Duodenal mucosa (tissue), 2 donors: ENCODE data around the gene TOMM22.
"Not testable (repeated sequence)": the region's sequence is repeated elsewhere in the genome, so short reads cannot be mapped to it uniquely, and the experiment has no call there.

Experiments used
- H3K27ac ChIP-seq: one replicate; pipeline ENCODE4 v1.7.0; 2013; ENCODE audit warnings: low read depth, low read length
- H3K27me3 ChIP-seq, 2 donors: one replicate each; pipeline ENCODE4 v1.7.0; 2013; ENCODE audit warnings: low read length in 2 of 2, control low read depth in 1 of 2; ENCODE audit not compliant: insufficient read depth in 2 of 2, control insufficient read depth in 1 of 2
- H3K36me3 ChIP-seq, 2 donors: one replicate each; pipeline ENCODE4 v1.7.0; 2013; ENCODE audit warnings: low read length in 2 of 2, control low read depth in 1 of 2; ENCODE audit not compliant: insufficient read depth in 2 of 2, control insufficient read depth in 1 of 2
- H3K4me1 ChIP-seq, 2 donors: one replicate each; pipeline ENCODE4 v1.7.0; 2013; ENCODE audit warnings: low read length in 2 of 2, control low read depth in 1 of 2; ENCODE audit not compliant: insufficient read depth in 2 of 2, control insufficient read depth in 1 of 2
- H3K4me3 ChIP-seq, 2 donors: one replicate each; pipeline ENCODE4 v1.7.0; 2013; ENCODE audit warnings: low read length in 2 of 2, low read depth in 1 of 2
- H3K9ac ChIP-seq, 2 donors: one replicate each; pipeline ENCODE4 v1.7.0; 2013; ENCODE audit warnings: low read length in 2 of 2, low read depth in 1 of 2
- H3K9me3 ChIP-seq, 2 donors: one replicate each; pipeline ENCODE4 v1.7.0; 2013; ENCODE audit warnings: low read length in 2 of 2, control low read depth in 1 of 2; ENCODE audit not compliant: control insufficient read depth in 1 of 2

Gene TOMM22

DNA sequence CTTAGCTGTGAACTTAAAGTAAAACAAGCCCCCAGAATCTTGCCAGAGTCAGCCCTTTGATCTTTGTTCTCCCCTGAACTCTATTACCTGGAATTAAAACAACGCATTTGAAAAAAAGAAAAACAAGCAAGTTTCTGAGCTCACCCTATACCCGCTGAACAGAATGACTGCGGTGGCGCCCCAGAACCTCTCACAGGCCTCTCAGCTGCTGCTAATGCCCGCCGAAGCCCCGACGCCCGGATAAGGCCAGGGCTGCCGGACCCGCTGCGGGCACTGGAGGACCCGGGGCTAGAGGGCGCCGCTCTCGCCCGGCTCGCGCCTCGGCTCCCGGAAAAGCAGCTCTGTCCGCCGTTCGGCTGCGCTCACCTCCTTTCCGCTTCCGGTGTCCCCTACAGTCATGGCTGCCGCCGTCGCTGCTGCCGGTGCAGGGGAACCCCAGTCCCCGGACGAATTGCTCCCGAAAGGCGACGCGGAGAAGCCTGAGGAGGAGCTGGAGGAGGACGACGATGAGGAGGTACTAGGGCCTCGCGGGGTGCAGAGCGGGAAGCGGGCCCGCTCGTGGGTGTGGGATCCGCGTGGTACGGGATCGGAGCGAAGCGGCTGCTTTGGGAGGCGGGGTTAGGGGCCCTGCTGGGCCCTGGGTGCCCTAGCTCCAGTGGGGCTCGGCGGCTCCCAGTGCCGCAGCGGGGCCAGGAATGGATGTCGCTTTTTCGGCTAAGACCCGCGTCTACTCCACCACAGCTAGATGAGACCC is at the start of gene TOMM22:
Gene TOMM22 (plus strand): TSS at position 376 of the 754 bp plus-strand sequence. CDS start 22 bp downstream, at position 398.
- peaks cover 12 to 34% of the 10 kb centered on the region in 2 donors for H3K36me3 ChIP-seq
- no peaks in the 10 kb centered on the region for H3K9me3 ChIP-seq
- H3K4me3 ChIP-seq = peak within 1 kb of the TSS; percentile 97 to 98
- H3K27ac ChIP-seq = peak within 1 kb of the TSS; percentile 28
- peaks cover 8 to 9% of the 10 kb centered on the region in 2 donors for H3K4me1 ChIP-seq
- no peaks in the 10 kb centered on the region for H3K27me3 ChIP-seq
- H3K9ac ChIP-seq = peak within 1 kb of the TSS; percentile 89 to 98

DNA sequence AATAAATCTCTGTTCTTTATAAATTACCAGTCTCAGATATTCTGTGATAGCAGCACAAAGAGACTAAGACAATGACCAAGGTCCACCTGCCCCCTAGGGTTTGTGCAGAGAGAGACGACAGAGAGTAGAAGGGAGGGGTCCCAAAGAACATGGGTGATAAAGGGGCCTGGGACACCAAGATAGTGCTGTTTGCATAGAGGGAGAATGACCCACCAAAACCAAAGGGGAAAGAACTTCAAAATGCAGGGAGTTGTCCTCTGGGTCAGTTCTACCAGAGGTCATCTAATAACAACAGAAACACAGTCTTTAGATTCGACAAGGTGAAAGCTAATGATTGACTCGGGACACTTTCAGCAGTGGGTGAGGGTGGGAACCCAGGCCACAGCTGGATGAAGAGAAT is 49.2 kb upstream of the TOMM22 start:
- H3K27me3 ChIP-seq = no peaks in the 10 kb centered on the region
- H3K36me3 ChIP-seq = no peaks in the 10 kb centered on the region
- H3K9me3 ChIP-seq = no peaks in the 10 kb centered on the region
- H3K27ac ChIP-seq = no peak overlapping the region
- H3K4me1 ChIP-seq = no peaks in the 10 kb centered on the region
- H3K9ac ChIP-seq = no peak overlapping the region
- no peak overlapping the region for H3K4me3 ChIP-seq

DNA sequence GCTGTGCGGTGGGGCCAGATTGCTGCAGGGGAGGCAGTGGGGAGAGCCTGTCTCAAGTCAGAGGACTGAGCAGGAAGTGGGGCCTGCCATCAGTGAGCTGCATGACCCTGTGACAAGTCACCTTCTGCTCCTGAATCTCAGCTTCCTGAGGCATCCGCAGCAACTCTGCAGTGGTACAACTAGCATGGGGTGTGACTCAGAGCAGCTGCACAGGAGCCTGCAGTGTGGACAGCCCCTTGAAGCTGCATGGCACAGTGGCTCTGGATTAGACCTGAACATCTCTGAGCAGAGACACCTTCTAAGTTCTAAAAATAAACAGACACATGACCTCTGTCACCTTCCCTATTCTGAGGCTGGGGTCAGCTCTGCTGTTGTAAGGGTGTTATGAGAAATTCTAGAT is 43.5 kb upstream of the TOMM22 start:
- no peak overlapping the region for H3K4me3 ChIP-seq
- H3K27me3 ChIP-seq = no peaks in the 10 kb centered on the region
- H3K27ac ChIP-seq = no peak overlapping the region
- no peaks in the 10 kb centered on the region for H3K9me3 ChIP-seq
- H3K36me3 ChIP-seq = no peaks in the 10 kb centered on the region
- no peaks in the 10 kb centered on the region for H3K4me1 ChIP-seq
- H3K9ac ChIP-seq = no peak overlapping the region

DNA sequence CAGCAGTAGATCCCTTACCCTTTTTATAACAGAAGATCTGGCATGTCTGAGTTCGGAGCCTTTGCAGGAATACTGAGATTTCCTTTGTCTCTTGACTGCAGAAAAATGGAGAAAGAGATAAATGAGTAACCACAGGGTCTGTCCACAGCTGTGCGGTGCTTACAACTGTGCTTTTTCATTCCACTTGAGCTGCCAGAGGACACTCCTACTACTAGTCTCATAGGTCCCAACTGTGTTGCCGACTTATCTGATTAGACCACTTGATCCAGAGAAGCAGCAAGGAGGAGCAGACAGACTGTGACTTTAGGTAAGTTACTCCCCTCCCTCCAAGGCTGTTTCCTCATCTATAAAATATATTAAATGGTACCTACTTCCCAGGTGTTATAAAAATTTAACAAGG is 43.0 kb upstream of the TOMM22 start:
- H3K9me3 ChIP-seq = no peaks in the 10 kb centered on the region
- no peaks in the 10 kb centered on the region for H3K36me3 ChIP-seq
- no peak overlapping the region for H3K4me3 ChIP-seq
- no peaks in the 10 kb centered on the region for H3K4me1 ChIP-seq
- no peaks in the 10 kb centered on the region for H3K27me3 ChIP-seq
- no peak overlapping the region for H3K9ac ChIP-seq
- no peak overlapping the region for H3K27ac ChIP-seq

DNA sequence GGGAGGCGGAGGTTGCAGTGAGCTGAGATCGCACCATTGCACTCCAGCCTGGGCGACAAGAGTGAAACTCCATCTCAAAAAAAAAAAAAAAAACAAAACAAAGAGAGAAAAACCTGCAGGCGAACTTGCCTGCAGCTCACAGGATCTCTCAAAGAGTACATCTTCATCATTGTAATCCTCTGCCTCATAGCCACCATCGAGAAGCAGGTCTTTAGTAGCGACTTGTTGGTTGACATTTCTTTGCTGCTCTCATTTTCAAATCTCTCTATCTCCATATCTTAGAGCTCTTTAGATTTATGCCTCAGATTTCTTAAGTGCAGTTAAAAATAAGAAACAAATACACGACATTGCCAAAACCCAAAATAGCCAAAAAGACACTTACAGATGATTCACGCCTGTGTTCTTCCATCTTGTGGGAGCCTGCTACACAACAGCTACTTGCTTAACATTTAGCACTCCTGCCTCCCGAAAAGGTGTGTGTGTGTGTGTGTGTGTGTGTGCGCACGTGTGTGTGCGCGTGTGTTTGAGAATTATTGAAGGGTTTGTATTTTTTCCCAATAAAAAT is 40.2 kb upstream of the TOMM22 start:
- no peak overlapping the region for H3K27ac ChIP-seq

DNA sequence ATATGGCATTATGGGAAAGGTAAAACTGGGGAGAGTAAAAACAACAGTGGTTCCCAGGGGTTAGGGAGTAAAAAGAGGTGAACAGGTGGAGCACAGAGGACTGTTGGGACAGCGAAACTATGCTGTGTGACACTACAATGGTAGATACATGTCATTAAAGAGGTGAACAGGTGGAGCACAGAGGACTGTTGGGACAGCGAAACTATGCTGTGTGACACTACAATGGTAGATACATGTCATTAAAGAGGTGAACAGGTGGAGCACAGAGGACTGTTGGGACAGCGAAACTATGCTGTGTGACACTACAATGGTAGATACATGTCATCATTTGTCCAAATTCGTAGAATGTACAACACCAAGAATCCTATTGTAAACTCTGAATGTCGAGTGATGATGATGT is 37.5 kb upstream of the TOMM22 start:
- not testable (repeated sequence) for H3K9me3 ChIP-seq, H3K27ac ChIP-seq, H3K9ac ChIP-seq, H3K4me3 ChIP-seq, H3K27me3 ChIP-seq, H3K4me1 ChIP-seq, H3K36me3 ChIP-seq

More for the DNA sequence above, 40.2 kb upstream of the TOMM22 start:
- H3K4me1 ChIP-seq = no peaks in the 10 kb centered on the region
- H3K9me3 ChIP-seq = no peaks in the 10 kb centered on the region
- H3K9ac ChIP-seq = no peak overlapping the region
- H3K4me3 ChIP-seq = no peak overlapping the region
- H3K36me3 ChIP-seq = no peaks in the 10 kb centered on the region
- H3K27me3 ChIP-seq = no peaks in the 10 kb centered on the region

DNA sequence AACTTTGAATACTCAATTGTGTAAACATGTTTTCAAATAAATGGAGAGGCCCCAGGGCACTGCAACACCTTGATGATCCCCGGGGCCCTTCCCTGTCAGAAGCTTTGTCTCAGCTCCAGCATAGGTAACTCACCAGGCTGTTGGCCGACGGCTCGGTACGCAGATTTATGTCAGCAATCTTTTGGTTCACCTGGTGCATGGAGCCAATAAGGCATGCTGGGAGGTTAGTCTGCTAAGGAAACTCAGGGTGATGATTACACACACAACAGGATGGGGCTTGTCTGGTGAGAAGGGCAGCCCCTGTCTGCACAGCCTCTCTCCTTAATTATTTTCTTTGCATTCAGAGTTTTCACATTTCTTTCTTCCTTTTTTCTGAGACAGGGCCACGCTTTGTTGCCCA is 36.3 kb upstream of the TOMM22 start:
- Histone ChIP-seq H3K4me1 (no peaks in the 10 kb centered on the region), H3K36me3 (no peaks in the 10 kb centered on the region), H3K27ac (no peak overlapping the region), H3K9ac (no peak overlapping the region), H3K4me3 (no peak overlapping the region), H3K9me3 (no peaks in the 10 kb centered on the region), H3K27me3 (no peaks in the 10 kb centered on the region)

DNA sequence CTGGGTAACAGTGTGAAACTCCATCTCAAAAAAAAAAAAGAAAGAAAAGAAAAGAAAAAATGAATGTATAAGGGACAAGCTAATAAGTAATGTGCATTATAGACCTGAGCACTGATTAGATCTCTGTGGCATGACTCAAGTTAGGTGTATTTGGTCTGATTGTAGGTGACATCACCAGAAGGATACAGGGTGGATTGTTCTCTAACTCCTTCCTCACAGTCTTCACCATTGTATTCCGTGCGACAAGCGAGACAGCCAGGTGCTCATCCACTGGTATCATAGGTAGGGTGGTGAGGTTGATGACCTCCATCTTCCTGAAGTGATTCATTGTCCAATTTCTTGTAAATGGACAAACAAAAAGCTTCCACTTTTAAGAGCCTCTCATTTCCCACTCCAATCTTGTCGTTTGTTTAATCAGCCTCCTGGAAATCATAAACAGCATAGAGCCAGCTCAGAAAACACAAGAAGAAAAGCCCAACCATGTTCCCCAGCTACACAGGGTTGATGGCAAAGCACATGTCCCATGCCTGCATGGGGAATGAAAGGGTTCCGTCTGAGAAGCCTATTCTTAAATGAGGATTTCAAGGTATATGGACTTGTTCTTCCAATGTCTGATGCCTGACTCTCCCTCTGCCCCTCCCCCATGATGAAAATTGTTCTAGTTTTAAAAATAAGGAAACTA is 31.8 kb upstream of the TOMM22 start:
- Histone ChIP-seq H3K27me3 (no peaks in the 10 kb centered on the region), H3K9ac (no peak overlapping the region), H3K4me3 (no peak overlapping the region), H3K27ac (no peak overlapping the region), H3K4me1 (no peaks in the 10 kb centered on the region), H3K36me3 (no peaks in the 10 kb centered on the region), H3K9me3 (no peaks in the 10 kb centered on the region)

DNA sequence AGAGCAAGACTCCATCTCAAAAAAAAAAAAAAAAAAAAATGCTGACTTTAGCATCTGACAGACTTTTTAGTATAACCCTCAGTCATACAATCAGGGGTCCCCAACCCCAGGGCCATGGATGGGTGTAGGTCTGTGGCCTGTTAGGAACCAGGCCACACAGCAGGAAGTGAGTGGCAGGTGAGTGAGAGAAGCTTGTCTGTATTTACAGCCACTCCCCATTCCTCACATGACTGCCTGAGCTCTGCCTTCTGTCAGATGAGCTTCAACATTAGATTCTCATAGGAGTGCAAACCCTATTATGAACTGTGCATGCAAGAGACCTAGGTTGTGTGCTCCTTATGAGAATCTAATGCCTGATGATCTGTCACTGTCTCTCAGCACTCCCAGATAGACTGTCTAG is 28.9 kb upstream of the TOMM22 start:
- Histone ChIP-seq H3K27me3 (no peaks in the 10 kb centered on the region), H3K36me3 (no peaks in the 10 kb centered on the region), H3K4me1 (peaks cover 7 to 16% of the 10 kb centered on the region in 2 donors), H3K9me3 (no peaks in the 10 kb centered on the region), H3K27ac (no peak overlapping the region), H3K9ac (no peak overlapping the region), H3K4me3 (no peak overlapping the region)

DNA sequence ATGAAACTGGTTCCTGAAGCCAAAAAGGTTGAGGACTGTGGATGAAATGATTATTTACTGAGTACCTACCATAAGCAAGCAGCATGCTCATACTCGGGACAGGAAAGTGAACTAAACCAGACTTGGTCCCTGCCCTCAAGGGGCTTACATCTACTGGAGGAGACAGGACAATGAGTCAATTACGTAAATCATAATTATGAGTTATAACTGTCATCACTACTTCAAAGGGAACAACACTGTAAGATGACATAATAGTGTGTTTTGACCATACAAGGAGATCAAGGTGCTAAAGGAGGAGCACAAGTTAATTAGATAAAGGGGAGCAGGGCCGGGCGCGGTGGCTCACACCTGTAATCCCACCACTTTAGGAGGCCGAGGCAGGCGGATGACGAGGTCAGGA is 28.0 kb upstream of the TOMM22 start:
- H3K36me3 ChIP-seq = no peaks in the 10 kb centered on the region
- no peak overlapping the region for H3K9ac ChIP-seq
- H3K27ac ChIP-seq = no peak overlapping the region
- H3K4me1 ChIP-seq = peaks cover 7 to 17% of the 10 kb centered on the region in 2 donors
- H3K4me3 ChIP-seq = no peak overlapping the region
- no peaks in the 10 kb centered on the region for H3K27me3 ChIP-seq
- H3K9me3 ChIP-seq = no peaks in the 10 kb centered on the region
